ENCODE measurements around the gene TKT.

DNA sequence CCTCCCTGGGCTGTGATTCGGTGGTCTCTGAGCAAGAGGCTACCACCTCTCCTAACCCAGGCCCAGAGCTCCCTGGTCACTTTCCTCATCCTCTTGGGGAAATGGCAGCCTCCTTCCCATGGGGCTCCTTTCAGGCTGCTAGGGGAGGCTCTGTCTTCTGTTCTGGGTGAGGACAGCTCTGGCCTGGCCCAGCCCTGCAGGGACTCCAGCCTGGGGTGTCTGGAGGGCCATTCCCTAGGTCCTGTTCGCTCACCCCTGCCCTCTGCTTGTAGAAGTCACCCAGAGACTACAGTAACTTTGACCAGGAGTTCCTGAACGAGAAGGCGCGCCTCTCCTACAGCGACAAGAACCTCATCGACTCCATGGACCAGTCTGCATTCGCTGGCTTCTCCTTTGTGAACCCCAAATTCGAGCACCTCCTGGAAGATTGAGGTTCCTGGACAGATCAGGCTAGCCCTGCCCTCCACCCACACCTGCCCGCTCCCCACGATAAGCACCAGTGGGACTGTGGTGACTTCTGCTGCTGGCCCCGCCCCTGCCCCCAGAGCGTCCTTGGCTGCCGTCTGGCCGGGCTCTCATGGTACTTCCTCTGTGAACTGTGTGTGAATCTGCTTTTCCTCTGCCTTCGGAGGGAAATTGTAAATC is 63.9 kb downstream of the TKT start:
- TF ChIP-seq POLR2A (IDR thresholded peaks at IDR 0.05): no peak
- TF ChIP-seq, protein P1, sequence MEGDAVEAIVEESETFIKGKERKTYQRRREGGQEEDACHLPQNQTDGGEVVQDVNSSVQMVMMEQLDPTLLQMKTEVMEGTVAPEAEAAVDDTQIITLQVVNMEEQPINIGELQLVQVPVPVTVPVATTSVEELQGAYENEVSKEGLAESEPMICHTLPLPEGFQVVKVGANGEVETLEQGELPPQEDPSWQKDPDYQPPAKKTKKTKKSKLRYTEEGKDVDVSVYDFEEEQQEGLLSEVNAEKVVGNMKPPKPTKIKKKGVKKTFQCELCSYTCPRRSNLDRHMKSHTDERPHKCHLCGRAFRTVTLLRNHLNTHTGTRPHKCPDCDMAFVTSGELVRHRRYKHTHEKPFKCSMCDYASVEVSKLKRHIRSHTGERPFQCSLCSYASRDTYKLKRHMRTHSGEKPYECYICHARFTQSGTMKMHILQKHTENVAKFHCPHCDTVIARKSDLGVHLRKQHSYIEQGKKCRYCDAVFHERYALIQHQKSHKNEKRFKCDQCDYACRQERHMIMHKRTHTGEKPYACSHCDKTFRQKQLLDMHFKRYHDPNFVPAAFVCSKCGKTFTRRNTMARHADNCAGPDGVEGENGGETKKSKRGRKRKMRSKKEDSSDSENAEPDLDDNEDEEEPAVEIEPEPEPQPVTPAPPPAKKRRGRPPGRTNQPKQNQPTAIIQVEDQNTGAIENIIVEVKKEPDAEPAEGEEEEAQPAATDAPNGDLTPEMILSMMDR (IDR thresholded peaks at IDR 0.05): no peak

Measured in vagina (tissue), 2 donors.